ENCODE data around the gene FHIP1A. TPM values are rescaled to one million over a fixed set of nuclear protein-coding genes. Genes with fewer than 3 reads are reported as not detected.

The FHIP1A gene
- total and polyA plus RNA-seq, 2 donors (not counting 3 experiments of a cell fraction or from before 2014, with no cell fraction given) = 0.19 to 0.58 TPM

- ChIA-PET POLR2A (interaction anchor here (0.6 kb wide), 1 partner anchor 55 kb away, joined by 3 read pairs; no protein-coding TSS in a partner anchor), CTCF (no interaction called here)
- Histone ChIP-seq H3K4me1 (ENCODE audit: control insufficient read depth, extremely low read depth, insufficient read depth, low read length) (no peaks in the 10 kb centered on the region), H3K9ac (replicated peaks; ENCODE audit: extremely low read depth, insufficient read depth, low read length) (no peak overlapping the region), H3K27ac (ENCODE audit: insufficient read depth, low read depth, low read length) (no peak overlapping the region), H3K9me1 (replicated peaks; ENCODE audit: control insufficient read depth, extremely low read depth, insufficient read depth, low read length) (no peaks in the 10 kb centered on the region), H4K20me1 (replicated peaks; ENCODE audit: control insufficient read depth, extremely low read depth, insufficient read depth, low read length) (no peaks in the 10 kb centered on the region), H3K4me2 (ENCODE audit: insufficient read depth, low read length) (no peak overlapping the region), H3K27me3 (ENCODE audit: control insufficient read depth in 2 of 2, insufficient read depth in 2 of 2, low read length in 2 of 2) (no peaks in the 10 kb centered on the region), H3K79me2 (ENCODE audit: control insufficient read depth, insufficient read depth, low read length) (no peaks in the 10 kb centered on the region), H2AFZ (ENCODE audit: low read depth, low read length) (no peak overlapping the region), H3K36me3 (ENCODE audit: control insufficient read depth in 2 of 2, extremely low read depth in 1 of 2, insufficient read depth in 2 of 2, low read length in 2 of 2) (no peaks in the 10 kb centered on the region), H3K4me3 (replicated peaks in 1 of 3; ENCODE audit: insufficient read depth in 1 of 3, low read depth in 1 of 3, low read length in 3 of 3) (no peak overlapping the region), H3K9me3 (replicated peaks; ENCODE audit: control insufficient read depth, insufficient read depth, low read length) (no peaks in the 10 kb centered on the region)
- no TSS peak for BruUV-seq (replicated peaks)
- dilution Hi-C loops (cut with MboI; ENCODE audit: extremely low pct_ligation_motif_present, low sequenced_read_pairs) = no loop called here
- DNase-seq (ENCODE audit: low read depth, low spot score) = no peak
- intact Hi-C loops (cut with micrococcal nuclease) = no loop called here
- no peak for TF ChIP-seq CTCF (IDR thresholded peaks at IDR 0.05; ENCODE audit: extremely low read depth in 1 of 2, insufficient read depth in 1 of 2, low read depth in 1 of 2, low read length in 2 of 2)
- TF ChIP-seq EZH2 (IDR thresholded peaks at IDR 0.05; ENCODE audit: borderline replicate concordance, low read depth, low read length, severe bottlenecking) = no peak
- no peak for TF ChIP-seq POLR2AphosphoS5 (IDR thresholded peaks at IDR 0.05; ENCODE audit: insufficient read depth, low read depth, low read length)
- TF ChIP-seq POLR2A (IDR thresholded peaks at IDR 0.05; ENCODE audit: low read depth, low read length) = no peak
- no peak for TF ChIP-seq FOS (IDR thresholded peaks at IDR 0.05; ENCODE audit: borderline replicate concordance, insufficient read depth, low read length)
- FAIRE-seq = no peak
Observed at GRCh38 chr4:151395873-151396272, 13.1 kb upstream of the FHIP1A start.

- ChIA-PET POLR2A (no interaction called here), CTCF (no interaction called here)
- Histone ChIP-seq H3K4me3 (replicated peaks in 1 of 3; ENCODE audit: insufficient read depth in 1 of 3, low read depth in 1 of 3, low read length in 3 of 3) (no peak overlapping the region), H3K9me3 (replicated peaks; ENCODE audit: control insufficient read depth, insufficient read depth, low read length) (no peaks in the 10 kb centered on the region), H3K27ac (ENCODE audit: insufficient read depth, low read depth, low read length) (no peak overlapping the region), H3K9ac (replicated peaks; ENCODE audit: extremely low read depth, insufficient read depth, low read length) (no peak overlapping the region), H3K9me1 (replicated peaks; ENCODE audit: control insufficient read depth, extremely low read depth, insufficient read depth, low read length) (no peaks in the 10 kb centered on the region), H3K4me2 (ENCODE audit: insufficient read depth, low read length) (no peak overlapping the region), H3K36me3 (ENCODE audit: control insufficient read depth in 2 of 2, extremely low read depth in 1 of 2, insufficient read depth in 2 of 2, low read length in 2 of 2) (no peaks in the 10 kb centered on the region), H2AFZ (ENCODE audit: low read depth, low read length) (no peak overlapping the region), H3K4me1 (ENCODE audit: control insufficient read depth, extremely low read depth, insufficient read depth, low read length) (no peaks in the 10 kb centered on the region), H3K27me3 (ENCODE audit: control insufficient read depth in 2 of 2, insufficient read depth in 2 of 2, low read length in 2 of 2) (no peaks in the 10 kb centered on the region), H3K79me2 (ENCODE audit: control insufficient read depth, insufficient read depth, low read length) (no peaks in the 10 kb centered on the region), H4K20me1 (replicated peaks; ENCODE audit: control insufficient read depth, extremely low read depth, insufficient read depth, low read length) (no peaks in the 10 kb centered on the region)
- FAIRE-seq (no peak), DNase-seq (ENCODE audit: low read depth, low spot score) (no peak)
- no TSS peak for BruUV-seq (replicated peaks)
- TF ChIP-seq EZH2 (IDR thresholded peaks at IDR 0.05; ENCODE audit: borderline replicate concordance, low read depth, low read length, severe bottlenecking) (no peak), FOS (IDR thresholded peaks at IDR 0.05; ENCODE audit: borderline replicate concordance, insufficient read depth, low read length) (no peak), MYC (IDR thresholded peaks at IDR 0.05; ENCODE audit: low read depth, low read length) (no peak), GATA2 (IDR thresholded peaks at IDR 0.05; ENCODE audit: insufficient read depth, insufficient read length, low read depth, low read length) (no peak), POLR2AphosphoS5 (IDR thresholded peaks at IDR 0.05; ENCODE audit: insufficient read depth, low read depth, low read length) (no peak), POLR2A (IDR thresholded peaks at IDR 0.05; ENCODE audit: low read depth, low read length) (no peak), MAX (IDR thresholded peaks at IDR 0.05; ENCODE audit: insufficient read depth, insufficient read length) (no peak), JUN (IDR thresholded peaks at IDR 0.05; ENCODE audit: borderline replicate concordance, insufficient read depth, insufficient read length, low read depth) (no peak), CTCF (IDR thresholded peaks at IDR 0.05; ENCODE audit: extremely low read depth in 1 of 2, insufficient read depth in 1 of 2, low read depth in 1 of 2, low read length in 2 of 2) (no peak)
- intact Hi-C loops (cut with micrococcal nuclease) (no loop called here), dilution Hi-C loops (cut with MboI; ENCODE audit: extremely low pct_ligation_motif_present, low sequenced_read_pairs) (no loop called here)
Observed at GRCh38 chr4:151400343-151400742, 8.6 kb upstream of the FHIP1A start.
